Urothelium cell line (cell line): ENCODE data around the gene MUSK.

Source experiments
- DNase-seq: peaks from one replicate; pipeline ENCODE4 v3.0.0; 2011; ENCODE audit warnings: low spot score, mixed read lengths
- FAIRE-seq: peaks from 2 replicates; lab custom pipeline; 2011; peaks lifted over from hg19 to GRCh38; lab: Jason Lieb, UNC

Gene MUSK

DNA sequence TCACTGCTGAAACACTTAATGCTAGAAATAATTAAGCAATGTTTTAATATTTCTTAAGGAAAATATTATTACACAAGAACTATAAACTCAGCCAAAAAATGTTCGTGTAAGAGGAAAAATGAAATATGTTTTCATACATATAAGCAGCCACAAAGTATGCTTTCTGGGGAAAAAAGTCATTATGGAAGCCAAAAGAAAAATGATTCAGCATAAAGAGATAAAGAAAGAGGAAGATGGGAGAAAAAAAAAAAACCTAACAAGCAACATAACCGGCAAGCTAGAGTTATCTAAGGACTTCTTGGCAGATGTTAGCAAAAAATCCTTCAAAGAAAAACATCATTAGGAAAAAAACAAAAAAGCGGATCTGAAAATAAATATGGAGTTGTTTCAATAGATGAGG lies 179.1 kb downstream of the MUSK start:
- FAIRE-seq, result no peak
- no peak for DNase-seq

DNA sequence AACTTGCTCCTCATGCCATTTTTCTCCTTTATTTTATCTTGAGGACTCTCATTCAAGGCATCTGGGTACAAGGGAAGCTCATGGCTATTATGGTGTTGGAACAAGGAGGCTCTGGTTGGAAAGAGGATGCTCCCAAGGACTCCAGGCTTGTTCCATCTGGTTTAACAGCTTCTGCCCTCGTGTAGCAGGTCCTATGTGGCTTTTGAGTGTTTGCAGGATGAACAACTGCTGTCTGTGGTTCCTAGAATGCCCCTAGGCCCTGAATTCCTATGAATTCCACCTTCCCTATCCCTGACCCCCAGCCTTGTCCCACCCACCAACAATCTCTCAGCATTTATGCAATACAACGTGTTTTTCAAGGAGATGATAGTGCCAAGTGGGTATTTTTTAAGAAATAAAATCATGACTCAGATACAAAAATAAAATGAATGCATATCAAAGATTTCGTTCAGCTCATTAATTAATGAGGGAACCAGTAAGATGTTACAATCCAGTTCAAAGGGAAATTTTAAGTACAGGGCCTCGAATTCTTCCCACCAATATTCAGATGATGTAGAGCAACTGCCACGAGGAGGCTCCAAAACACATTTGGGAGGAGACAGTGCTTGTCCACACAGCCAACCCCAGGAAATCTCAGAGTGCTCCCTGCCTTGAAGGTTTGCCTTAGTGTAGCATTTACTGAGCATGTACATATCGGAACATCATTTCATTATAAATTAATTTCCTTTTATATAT lies 182.0 kb downstream of the MUSK start:
- FAIRE-seq (no peak), DNase-seq (no peak)
